Activated CD8-positive, alpha-beta T cell treated with anti-CD3 and anti-CD28 coated beads for 36 hours (primary cell): Measurements from ENCODE around the gene DEF6. TPM values are rescaled to one million over a fixed set of nuclear protein-coding genes. Genes with fewer than 3 reads are reported as not detected.
"Not testable (repeated sequence)": the region's sequence is repeated elsewhere in the genome, so short reads cannot be mapped to it uniquely, and the experiment has no call there.

Experiments
- ATAC-seq: fragments of 200-7000 bp; cut with Tn5 transposase; one replicate; pipeline ENCODE4 v1.10.0; 2021; ENCODE audit warnings: mild to moderate bottlenecking, moderate library complexity
- CTCF ChIA-PET: fragments of 350-600 bp; sonication (Branson Sonifier 250); formaldehyde crosslinking; loops from one replicate; lab custom pipeline; 2021; ENCODE audit warnings: antibody characterized with exemption; lab: Charles Lee
- POLR2A ChIA-PET: fragments of 350-600 bp; sonication (Branson Sonifier 250); formaldehyde crosslinking; loops from one replicate; lab custom pipeline; 2021; ENCODE audit warnings: antibody characterized with exemption; lab: Charles Lee
- DNase-seq: peaks from one replicate; pipeline ENCODE4 v3.0.0-alpha.2; 2020
- H3K27ac Mint-ChIP-seq: one replicate; pipeline ENCODE4 v1.8.0; 2021; ENCODE audit warnings: mild to moderate bottlenecking, mixed read lengths
- H3K27me3 Mint-ChIP-seq: one replicate; pipeline ENCODE4 v1.8.0; 2021; ENCODE audit warnings: mixed read lengths
- H3K36me3 Mint-ChIP-seq: one replicate; pipeline ENCODE4 v1.8.0; 2021; ENCODE audit warnings: low read depth, mixed read lengths
- H3K4me1 Mint-ChIP-seq: one replicate; pipeline ENCODE4 v1.8.0; 2021; ENCODE audit warnings: low read depth, mixed read lengths
- H3K4me3 Mint-ChIP-seq: one replicate; pipeline ENCODE4 v1.8.0; 2021; ENCODE audit warnings: mild to moderate bottlenecking, moderate library complexity, mixed read lengths
- H3K9me3 Mint-ChIP-seq: one replicate; pipeline ENCODE4 v1.8.0; 2021; ENCODE audit warnings: mixed read lengths
- CTCF ChIP-seq: fragments of 200-600 bp; IDR thresholded peaks from one replicate; pipeline ENCODE4 v1.8.0; 2022; ENCODE audit warnings: antibody characterized with exemption, mild to moderate bottlenecking
- intact Hi-C: fragments of 100-400 bp; cut with micrococcal nuclease; formaldehyde crosslinking; loops from one replicate; pipeline ENCODE4 v1.10.0; 2022
- total RNA-seq, 2 experiments: library from RNA; stranded (reverse); gene quantifications; one replicate each; pipeline ENCODE4 v1.2.3, GENCODE V29; 2021

The DEF6 gene
- total RNA-seq, 2 experiments from 2014 or later: 97.1 to 99.1 TPM

DNA sequence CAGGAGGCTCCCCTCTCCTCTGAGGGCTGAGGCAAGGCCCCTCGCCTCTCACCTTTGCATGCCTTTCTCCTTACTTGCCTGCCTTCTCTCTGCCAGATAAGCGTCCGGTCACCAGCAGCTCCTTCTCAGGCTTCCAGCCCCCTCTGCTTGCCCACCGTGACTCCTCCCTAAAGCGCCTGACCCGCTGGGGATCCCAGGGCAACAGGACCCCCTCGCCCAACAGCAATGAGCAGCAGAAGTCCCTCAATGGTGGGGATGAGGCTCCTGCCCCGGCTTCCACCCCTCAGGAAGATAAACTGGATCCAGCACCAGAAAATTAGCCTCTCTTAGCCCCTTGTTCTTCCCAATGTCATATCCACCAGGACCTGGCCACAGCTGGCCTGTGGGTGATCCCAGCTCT lies 23.5 kb downstream of the DEF6 start:
- no peaks in the 10 kb centered on the region for H3K27me3 Mint-ChIP-seq
- intact Hi-C loops: no loop called here
- no peaks in the 10 kb centered on the region for H3K9me3 Mint-ChIP-seq
- H3K36me3 Mint-ChIP-seq: peaks cover 56% of the 10 kb centered on the region
- DNase-seq: no peak
- no peak for ATAC-seq
- ChIA-PET CTCF (interaction anchor here (1.9 to 16.8 kb wide), 3 partner anchors 11 to 147 kb away, joined by 7 to 241 read pairs (median 7); partner anchors contain the start of gene DEF6), POLR2A (interaction anchor here (0.6 to 1.8 kb wide), 4 partner anchors 23 to 722 kb away, joined by 3 to 4 read pairs (median 3); partner anchors contain the start of gene RPL10A)
- TF ChIP-seq CTCF: no peak
- H3K27ac Mint-ChIP-seq: peak overlapping the region; percentile 8
- H3K4me3 Mint-ChIP-seq: no peak overlapping the region
- peaks cover 16% of the 10 kb centered on the region for H3K4me1 Mint-ChIP-seq

DNA sequence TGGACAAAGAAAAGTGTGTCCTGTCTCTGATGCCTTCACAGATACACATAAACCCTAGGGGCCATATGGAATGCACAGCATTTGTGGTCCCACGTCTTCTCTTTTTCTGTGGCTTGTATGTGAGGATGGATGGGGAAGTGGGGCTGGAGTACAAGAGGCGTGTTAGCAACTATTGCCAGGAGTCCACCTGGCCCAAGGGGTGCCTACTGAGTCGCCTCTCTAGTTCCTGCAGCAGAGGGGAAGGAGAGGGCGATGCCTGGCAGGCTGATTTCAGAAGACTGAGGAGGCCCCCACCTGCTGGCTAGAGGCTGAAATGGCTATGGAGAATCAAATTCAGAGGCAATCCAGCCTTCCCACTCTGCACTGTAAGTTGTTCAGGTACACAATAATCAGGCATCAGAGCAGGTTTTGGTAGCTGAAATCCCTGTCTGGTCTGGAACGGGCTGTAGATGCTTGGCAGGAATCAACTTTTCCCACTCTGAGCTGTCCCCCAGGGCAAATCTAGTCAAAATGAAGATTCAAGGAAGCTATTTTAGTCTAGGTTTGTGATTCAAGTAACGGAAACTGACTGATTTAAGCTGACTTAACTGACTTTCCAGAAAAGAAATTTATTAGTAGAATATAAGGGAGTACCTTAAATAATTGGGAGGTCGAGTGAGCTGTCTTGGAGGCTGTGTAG lies 29.9 kb downstream of the DEF6 start:
- ChIA-PET CTCF (interaction anchor here (0.7 to 16.8 kb wide), 19 partner anchors 9 to 195 kb away, joined by 3 to 241 read pairs (median 10); partner anchors contain the start of genes DEF6, FANCE, PPARD and RPL10A), POLR2A (interaction anchor here (1.2 to 3.2 kb wide), 5 partner anchors 17 to 122 kb away, joined by 3 to 19 read pairs (median 7); partner anchors contain the start of gene DEF6)
- TF ChIP-seq CTCF: peak; percentile 76
- ATAC-seq (peak; percentile 95), DNase-seq (peak; percentile 88)
- Mint-ChIP-seq H3K4me1 (peaks cover 18% of the 10 kb centered on the region), H3K9me3 (no peaks in the 10 kb centered on the region), H3K27me3 (no peaks in the 10 kb centered on the region), H3K36me3 (peaks cover 17% of the 10 kb centered on the region), H3K4me3 (no peak overlapping the region), H3K27ac (peak overlapping the region; percentile 68)
- intact Hi-C loops: loop anchor here (1.0 kb wide), 1 partner anchor 30 kb away; the partner anchor contains the start of gene DEF6

DNA sequence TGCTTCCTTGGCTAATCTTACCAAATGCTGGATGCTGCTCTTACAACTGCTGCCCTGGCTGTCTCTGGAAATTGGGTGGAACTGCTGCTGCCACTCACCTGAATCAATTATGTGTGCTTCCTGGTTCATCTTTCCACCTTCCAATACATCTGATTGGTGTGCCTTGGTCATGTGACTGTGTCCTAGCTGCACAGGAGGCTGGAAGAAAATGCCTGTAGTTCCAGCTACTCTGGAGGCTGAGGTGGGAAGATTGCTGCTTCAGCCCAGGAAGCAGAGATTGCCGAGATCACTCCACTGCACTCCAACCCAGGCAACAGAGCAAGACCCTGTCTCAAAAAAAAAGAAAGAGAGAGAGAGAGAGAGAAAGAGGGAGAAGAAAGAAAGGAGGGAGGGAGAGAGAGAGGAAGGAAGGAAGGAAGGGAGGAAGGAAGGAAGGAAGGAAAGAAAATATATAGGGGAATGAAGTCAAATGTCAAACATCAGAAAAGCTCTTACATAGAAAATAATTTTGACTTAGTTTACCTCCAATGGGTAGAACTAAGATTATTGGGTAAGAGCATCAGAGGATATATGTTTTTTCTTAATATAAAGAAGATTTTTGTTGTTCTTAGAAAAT lies 30.6 kb downstream of the DEF6 start:
- Mint-ChIP-seq H3K36me3 (peaks cover 15% of the 10 kb centered on the region), H3K27me3 (no peaks in the 10 kb centered on the region), H3K27ac (peak overlapping the region; percentile 14), H3K9me3 (no peaks in the 10 kb centered on the region), H3K4me3 (no peak overlapping the region), H3K4me1 (peaks cover 24% of the 10 kb centered on the region)
- ATAC-seq (no peak), DNase-seq (no peak)
- no peak for TF ChIP-seq CTCF
- ChIA-PET POLR2A (interaction anchor here (0.7 to 3.2 kb wide), 6 partner anchors 18 to 564 kb away, joined by 3 to 19 read pairs (median 6); partner anchors contain the start of gene DEF6), CTCF (interaction anchor here (0.7 to 16.8 kb wide), 19 partner anchors 9 to 267 kb away, joined by 3 to 241 read pairs (median 10); partner anchors contain the start of genes DEF6, FANCE, PPARD and RPL10A)
- intact Hi-C loops: no loop called here

DNA sequence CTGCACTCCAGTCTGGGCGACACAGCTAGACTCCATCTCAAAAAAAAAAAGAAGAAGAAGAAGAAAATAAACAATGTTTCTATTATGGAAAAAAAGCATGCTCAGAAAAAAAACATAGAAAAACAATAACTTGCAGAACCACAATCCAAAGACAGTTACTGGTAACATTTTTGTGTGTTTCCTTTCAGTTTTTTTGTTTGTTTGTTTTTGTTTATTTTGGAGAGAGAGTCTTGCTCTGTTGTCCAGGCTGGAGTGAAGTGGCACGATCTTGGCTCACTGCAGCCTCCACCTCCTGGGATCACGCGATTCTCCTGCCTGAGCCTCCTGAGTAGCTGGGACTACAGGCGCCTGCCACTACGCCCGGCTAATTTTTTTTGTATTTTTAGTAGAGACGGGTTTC lies 31.3 kb downstream of the DEF6 start:
- DNase-seq, ATAC-seq, H3K27ac Mint-ChIP-seq, H3K27me3 Mint-ChIP-seq, H3K9me3 Mint-ChIP-seq, H3K4me3 Mint-ChIP-seq, intact Hi-C loops: not testable (repeated sequence)
- peaks cover 13% of the 10 kb centered on the region for H3K36me3 Mint-ChIP-seq
- H3K4me1 Mint-ChIP-seq: peaks cover 26% of the 10 kb centered on the region
- POLR2A ChIA-PET: interaction anchor here (0.7 to 3.2 kb wide), 5 partner anchors 19 to 563 kb away, joined by 3 to 19 read pairs (median 7); partner anchors contain the start of gene DEF6
- CTCF ChIA-PET: interaction anchor here (0.7 to 16.8 kb wide), 10 partner anchors 10 to 266 kb away, joined by 3 to 241 read pairs (median 14); partner anchors contain the start of genes DEF6, PPARD and RPL10A

DNA sequence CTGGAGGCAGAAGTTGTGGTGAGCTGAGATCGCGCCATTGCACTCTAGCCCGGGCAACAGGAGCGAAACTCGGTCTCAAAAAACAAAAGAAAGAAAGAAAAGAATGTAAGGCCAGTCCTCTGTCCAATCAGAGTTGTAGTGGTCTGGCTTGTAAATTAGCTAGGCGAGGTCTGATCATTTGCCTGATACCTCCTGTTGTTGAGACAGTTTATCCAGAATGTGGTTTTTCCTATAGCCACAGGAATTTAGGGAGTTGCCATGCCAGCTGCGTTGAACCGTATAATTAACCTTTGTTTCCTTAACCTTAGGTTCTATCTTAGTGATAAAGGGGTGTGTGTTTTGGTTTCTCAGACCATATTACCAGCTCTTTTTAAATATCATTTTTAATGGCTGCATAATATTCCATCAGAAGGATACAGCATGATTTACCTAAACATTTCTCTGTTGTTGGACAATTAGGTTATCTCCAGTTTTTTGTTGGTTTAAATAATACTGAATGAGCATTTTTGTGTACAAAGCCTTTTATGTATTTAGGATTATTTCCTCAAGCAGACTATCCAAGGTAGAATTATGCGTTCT lies 33.0 kb downstream of the DEF6 start:
- Mint-ChIP-seq H3K27ac (no peak overlapping the region), H3K27me3 (no peaks in the 10 kb centered on the region), H3K36me3 (peaks cover 9% of the 10 kb centered on the region), H3K9me3 (peaks cover 4% of the 10 kb centered on the region), H3K4me1 (peaks cover 26% of the 10 kb centered on the region), H3K4me3 (no peak overlapping the region)
- ATAC-seq (no peak), DNase-seq (no peak)
- POLR2A ChIA-PET: interaction anchor here (1.2 to 2.5 kb wide), 3 partner anchors 27 to 141 kb away, joined by 3 to 7 read pairs (median 3); partner anchors contain the start of gene RPL10A
- CTCF ChIA-PET: interaction anchor here (1.0 to 16.8 kb wide), 7 partner anchors 10 to 118 kb away, joined by 3 to 241 read pairs (median 7); partner anchors contain the start of genes DEF6 and PPARD
- no peak for TF ChIP-seq CTCF
- intact Hi-C loops: no loop called here

- POLR2A ChIA-PET: interaction anchor here (0.7 to 2.5 kb wide), 4 partner anchors 14 to 140 kb away, joined by 3 to 7 read pairs (median 4); partner anchors contain the start of gene RPL10A
- DNase-seq: peak; percentile 65
These were observed 34.7 kb downstream of the DEF6 start for GRCh38 chr6:35332074-35332887.

More at GRCh38 chr6:35332074-35332887, 34.7 kb downstream of the DEF6 start:
- H3K9me3 Mint-ChIP-seq, H3K27me3 Mint-ChIP-seq, H3K4me3 Mint-ChIP-seq, H3K36me3 Mint-ChIP-seq, intact Hi-C loops: not testable (repeated sequence)
- Mint-ChIP-seq H3K27ac (peak overlapping the region; percentile 34), H3K4me1 (peaks cover 28% of the 10 kb centered on the region)
- CTCF ChIA-PET: interaction anchor here (0.8 to 16.8 kb wide), 6 partner anchors 10 to 120 kb away, joined by 3 to 241 read pairs (median 5); partner anchors contain the start of genes DEF6 and FANCE
- peak; percentile 70 for ATAC-seq
